Effector CD8-positive, alpha-beta T cell (primary cell): ENCODE results near the gene AGPS.
"Not testable (repeated sequence)": the region's sequence is repeated elsewhere in the genome, so short reads cannot be mapped to it uniquely, and the experiment has no call there.

Experiments
- DNase-seq: peaks from one replicate; lab custom pipeline; 2025; lab: John Stamatoyannopoulos, UW

The AGPS gene

DNA sequence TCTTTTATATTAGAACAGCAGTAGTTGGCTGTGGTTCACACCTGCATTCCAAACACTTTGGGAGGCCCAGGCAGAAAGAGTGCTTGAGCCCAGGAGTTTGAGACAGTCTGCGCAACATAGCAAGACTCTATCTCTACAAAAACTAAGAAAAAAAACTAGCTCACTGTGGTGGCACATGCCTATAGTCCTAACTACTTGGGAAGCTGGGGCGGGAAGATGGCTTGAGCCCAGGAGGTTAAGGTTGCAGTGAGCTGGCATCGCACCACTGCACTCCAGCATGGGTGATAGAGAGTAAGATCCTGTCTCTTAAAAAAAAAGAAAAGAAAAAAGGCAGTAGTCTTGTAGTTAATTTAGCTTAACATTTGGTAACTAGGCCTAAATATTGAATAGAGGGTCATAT, 136.6 kb downstream of the AGPS start:
- DNase-seq = no peak

DNA sequence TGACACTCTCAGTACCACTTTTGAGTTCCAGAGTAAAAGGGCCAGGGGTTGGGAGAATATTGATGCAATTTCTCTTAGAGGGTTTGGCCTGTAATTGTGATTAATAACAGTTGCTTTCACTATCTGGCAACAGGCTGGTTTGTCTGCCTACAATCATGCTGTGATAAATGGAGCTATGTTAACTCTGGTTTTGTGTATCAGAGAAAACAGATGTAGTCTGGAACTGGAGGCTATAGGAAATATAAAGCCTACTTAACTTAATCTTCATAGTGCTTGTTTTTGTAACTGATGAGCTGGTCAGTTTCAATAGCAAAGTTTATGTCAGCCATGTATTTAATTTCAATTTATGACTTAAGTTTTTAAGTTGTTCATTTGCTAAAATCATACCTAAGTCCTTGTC, 138.0 kb downstream of the AGPS start:
- DNase-seq = no peak

DNA sequence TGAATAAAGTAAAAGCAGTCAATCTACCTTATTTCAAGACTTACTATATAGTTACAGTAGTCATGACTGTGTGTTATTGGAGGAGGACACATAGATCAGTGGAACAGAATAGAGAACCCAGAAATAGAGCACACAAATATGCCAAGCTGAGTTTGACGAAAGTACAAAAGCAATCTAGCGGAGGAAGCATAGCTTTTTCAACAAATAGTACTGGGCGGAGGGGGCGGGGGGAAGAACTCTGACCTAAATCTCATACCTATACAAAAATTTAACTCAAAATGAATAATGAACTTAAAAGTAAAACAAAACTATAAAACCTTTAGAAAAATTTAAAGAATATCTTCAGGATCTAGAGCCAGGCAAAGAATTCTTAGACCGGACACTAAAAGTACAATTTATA, 139.1 kb downstream of the AGPS start:
- DNase-seq = no peak

DNA sequence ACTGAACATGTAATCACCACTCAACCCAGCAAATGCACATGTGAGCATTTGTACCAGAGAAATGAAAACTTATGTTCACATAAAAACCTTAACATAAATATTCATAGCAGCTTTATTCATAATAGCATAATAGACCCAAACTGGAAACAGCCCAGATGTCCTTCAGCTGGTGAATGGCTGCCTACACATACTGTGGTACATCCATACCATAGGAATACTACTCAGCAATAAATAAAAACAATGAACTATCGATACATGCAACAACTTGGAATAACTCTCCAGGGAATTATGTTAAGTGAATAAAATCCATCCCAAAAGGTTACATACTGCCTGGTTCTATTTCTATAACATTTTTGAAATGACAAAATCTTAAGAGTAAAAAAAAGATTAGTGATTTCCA, 140.0 kb downstream of the AGPS start:
- DNase-seq = no peak

DNA sequence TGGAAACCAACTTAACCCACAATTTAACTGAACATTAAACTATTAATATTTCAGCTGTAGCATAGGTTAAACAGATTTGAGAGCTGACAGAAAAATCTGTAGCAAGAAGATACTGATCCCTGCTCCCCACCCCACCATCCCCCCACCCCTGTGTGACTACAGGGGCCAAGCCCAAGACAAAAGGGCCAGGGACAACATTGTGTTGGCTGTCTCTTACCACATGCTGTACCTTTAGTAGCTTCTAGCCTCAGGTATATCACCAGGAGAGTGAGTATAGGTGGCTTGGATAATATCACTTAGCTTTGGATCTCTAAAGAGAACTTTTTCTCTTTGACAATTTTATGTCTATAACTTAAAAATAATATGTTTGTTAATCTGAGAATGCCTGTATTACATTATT, 140.7 kb downstream of the AGPS start:
- DNase-seq = no peak

DNA sequence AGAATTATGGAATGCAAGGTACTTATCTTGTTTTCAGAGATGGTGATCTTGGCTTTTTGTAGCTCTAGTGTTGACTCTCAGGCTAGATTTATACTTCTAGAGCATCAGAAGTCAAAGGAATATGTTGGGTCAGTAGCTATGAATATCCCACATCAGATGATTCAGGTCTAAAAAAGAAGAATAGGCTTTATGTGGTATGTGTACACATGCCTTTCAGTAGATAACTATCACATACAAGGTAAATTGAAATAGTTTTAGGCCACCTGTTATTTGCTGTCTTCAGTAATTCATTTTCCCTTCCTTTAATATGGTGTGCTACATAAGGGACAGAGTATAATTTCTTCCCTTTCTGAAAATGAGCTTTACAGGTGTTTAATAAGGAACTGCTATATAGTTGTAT, 142.4 kb downstream of the AGPS start:
- no peak for DNase-seq

DNA sequence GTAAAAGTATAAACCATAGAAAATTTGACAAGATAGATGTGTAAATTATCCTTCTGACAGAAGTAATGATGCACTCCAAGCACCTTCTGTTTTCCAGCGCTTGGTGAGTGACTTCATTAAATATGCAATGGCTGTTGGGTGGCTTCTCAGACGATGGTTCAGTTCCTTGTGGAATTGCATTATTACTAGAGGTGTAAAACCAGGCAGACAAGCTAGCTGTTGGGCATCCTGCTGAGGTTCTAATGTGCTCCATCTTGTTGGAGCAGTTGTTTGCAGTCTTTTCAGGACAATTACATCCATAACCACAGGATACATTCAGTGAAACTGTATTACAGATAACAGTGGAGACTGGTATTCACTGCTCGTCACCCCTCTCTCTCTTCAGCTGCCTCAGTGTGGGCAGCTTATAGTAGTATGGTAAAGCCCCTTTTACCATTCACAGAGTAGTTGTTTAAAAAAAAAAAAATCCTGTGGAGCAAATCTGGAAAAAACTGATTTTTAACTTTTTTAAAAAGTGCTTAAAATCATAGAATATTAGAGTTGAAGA, 143.5 kb downstream of the AGPS start:
- no peak for DNase-seq

DNA sequence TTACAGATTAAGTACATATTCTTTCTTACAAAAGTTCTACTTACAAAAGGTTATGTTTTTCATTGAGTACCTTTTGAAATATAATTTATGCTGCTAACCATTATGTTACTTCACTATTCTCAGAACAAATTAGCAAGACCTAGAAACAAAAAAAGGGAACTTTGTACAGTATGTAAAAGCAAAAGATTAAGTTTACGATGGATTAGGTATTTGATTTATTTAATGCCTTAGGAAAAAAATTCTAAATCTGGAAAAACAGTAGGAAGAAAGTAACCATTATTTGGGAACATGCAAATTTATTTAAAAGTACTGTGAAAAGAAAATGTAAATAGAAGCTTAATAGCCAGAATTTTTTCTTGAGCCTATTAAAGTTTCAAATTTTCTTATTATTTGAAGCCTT, 144.6 kb downstream of the AGPS start:
- DNase-seq = no peak

DNA sequence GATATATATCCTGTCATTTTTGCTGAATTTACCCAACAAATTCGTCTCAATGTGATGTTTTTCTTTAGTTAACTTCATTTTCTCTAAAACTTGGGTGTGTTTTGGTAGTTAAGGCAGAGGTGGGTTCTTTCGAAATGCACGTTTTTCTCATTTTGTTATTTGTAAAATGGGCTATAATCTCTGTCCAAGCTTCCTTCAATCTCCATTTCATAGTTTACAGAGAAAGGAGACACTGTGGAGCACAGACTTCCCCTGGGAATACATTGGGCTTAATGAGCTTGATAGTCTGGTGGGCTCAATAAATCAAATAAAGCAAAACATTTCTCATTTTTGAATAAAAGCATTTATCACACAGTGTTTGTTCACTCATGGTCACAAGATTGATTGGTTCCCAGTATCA, 145.1 kb downstream of the AGPS start:
- DNase-seq = no peak

DNA sequence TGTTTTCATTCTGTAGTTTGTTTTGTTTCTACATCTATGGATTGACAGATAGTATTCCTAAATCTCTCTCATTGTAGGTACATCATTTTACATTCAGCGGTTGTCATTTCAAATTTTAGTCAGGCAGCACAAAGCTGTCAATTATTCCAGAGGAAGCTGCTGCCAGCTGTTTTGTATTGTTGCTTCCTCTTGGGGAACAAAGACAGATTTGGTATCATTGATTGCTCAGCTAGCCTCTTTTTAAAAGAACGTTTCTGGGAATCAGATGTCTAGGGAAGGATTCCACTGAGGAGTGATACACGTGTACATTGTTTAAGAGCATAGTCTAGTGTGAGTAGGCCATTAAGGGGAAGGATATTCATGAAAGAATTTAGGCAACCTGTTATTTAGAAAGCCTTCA, 145.8 kb downstream of the AGPS start:
- DNase-seq = no peak

DNA sequence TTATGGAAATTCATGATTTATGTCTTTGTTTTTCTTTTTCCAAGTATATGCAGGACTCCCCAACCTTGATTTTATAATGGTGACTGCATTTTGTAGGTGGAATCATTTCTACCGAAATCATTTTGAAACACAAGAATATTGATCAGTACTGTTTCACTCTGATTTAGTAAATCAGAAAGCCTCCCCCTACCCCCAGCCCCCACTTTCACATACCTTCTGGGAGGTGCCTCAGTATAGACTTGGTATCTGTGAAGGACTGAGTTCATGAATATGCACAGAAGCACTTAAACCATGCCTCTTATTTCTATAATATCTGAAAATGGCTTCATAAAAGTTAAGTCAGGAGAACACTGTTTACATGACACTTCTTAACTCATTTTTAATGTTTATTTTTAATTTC, 147.7 kb downstream of the AGPS start:
- DNase-seq = no peak

DNA sequence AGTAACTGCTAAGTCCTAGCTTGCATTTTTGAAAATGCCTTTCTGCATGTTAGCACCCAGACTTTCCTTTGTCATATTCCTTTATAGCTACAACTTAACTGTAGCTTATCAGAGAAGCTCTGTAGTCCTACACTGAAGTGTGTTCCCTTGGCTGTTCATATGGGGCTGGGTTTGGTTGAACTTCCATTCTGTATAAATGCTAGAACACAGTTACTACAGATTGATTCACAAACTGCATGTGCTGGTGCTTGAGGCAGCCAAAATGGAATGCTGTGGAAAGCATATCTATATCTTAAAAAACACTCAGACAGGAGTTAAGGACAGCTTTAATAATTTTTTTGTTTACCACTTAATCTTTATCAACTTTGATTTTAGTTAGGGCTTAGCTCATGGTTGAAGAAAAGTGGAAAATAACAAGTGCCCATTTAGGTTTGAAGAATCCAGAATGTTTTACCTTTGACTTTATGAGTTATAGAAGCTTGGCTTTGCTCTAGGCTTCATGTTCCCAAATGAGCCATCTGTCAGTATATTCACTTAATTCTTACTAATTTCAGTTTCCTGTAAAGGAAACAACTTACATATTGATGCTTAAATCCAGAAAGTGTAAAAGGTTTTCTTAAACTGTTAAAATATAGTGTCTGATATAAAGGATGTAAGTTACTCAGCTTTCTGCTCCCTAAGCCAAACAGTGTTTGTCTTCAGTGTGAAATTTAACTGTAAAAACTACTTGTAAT, 148.9 kb downstream of the AGPS start:
- DNase-seq = no peak

DNA sequence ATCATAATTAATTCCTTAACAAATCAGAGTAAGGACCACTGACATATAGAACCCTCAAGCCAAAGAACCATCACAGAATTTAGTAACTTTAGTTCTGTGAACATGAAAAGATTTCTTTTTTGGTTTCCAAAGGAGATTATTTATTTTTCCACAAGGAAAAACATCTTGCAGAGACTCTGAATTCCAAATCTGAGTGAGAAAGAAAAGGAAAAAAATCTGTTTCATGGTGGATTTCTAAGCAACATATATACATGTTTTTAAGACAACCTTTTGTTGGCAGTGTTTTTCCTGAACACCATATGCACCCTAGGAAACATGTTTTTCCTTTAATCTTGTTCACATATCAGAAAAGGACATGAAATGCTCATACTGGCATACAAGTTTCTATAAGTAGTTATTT, 149.8 kb downstream of the AGPS start:
- DNase-seq = no peak

DNA sequence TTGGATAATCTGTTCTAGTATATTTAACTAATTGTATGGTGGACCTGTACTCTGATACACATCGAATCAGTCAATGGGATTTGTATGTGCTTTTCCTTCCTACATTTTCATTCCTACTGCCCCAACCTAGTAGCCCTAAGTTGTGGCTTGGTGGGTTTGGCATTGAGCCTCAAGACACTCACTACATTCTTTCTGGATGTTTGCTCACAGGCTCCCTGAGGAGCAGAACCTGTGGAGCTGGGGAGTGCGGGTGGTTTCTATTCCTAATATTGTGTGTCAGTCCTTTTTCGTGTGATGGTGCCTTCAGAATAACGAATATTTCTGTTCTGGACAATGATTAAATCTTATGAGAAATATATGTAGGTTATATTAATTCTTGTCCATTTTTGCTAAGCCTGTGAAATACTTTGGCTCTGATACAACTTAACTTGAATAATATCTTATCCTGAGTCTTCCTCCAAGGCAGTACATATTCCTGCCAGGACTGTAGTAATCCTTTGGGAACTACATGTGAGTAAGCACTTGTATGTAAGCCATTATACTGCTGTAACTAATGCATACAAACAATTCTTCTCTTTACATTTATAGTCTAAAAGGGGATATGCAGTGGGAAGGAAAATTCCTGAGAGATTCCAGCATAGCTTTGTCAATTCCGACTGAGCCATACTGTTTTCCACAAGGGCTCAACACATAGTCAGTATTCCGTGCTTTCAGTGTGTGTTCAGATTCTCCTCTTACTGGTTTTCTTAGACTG, 150.6 kb downstream of the AGPS start:
- no peak for DNase-seq

DNA sequence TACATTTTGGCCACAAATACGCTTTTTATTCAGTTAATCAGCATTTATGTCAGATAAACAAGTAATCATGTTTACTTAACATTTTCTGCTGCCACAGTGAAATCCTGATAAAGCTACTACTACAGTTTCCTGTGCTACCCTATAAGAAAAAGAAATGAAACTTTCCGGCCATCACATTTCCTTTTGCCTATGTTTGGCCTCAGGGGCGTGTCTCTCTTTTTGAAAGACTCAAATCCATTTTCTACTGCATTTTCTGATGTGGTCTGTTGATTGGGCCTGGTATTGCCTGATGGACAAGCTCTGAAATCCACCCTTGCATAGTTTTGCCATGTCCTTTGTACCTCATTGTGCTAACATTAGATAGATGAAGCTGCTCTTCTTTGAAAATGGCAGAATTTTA, 152.6 kb downstream of the AGPS start:
- DNase-seq = no peak

DNA sequence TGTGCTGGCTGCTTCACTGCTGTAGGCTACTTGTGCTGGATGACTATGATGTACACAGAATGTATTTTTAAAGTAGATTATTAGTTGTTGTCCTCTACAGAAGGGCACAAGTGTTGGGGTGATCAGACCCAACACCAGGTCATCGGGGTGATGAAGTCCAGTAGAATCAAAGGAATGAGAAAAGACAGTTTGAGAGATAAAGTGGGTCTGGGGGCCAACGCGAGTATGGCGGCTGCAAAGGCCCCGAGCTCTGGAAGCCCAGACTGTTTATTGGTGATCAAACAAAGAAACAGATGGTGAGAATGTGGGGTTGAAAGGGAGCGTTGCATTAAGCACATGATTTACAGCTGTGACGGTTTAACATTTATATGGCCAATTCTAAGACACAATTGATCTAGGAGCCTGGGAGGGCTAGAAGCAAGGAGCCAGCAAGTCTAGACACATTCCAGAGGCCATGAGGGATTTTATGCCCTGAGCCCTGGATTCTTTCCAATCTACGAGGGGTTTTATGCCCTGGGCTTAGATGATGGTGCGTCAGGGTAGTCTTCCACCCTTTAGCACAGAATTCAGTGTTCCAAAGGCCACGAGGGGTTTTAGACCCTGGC, 153.5 kb downstream of the AGPS start:
- DNase-seq = no peak

DNA sequence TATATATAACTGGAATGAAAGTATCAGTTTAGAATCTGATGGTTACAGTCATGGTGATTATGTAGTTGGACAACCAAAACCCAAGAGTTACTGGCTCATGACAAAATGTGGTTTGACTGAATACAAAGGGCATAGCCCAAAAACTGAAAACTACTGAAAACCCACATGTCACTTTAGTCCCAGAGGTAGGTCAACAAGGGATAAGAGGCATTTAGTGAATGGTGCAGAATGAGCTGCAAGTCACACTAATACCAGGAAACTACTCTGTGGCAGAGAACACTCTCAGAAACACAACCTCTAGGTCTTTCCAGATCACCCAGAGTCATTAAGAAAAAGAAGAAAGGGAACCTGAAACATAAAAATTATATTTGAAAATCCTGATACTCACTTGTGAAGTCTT, 154.5 kb downstream of the AGPS start:
- DNase-seq = no peak

DNA sequence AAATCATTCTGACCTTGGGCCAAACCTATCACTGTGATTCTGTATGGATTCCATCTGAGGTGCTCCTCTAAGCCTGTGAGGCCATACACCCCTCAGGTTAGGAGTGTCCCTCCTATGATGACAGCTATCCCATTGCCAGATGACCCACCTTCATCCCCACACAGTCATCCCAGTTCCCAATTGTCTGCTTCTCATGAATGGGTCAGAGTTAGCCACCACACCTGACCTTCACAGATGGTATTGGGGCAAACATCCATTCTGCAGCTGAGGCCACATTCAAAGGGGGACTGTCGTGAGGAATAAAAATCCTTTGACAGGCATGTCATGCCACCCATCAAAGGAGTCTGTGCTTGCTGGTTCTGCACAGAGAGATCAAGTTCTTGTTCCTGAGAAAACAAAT, 155.2 kb downstream of the AGPS start:
- DNase-seq = no peak

DNA sequence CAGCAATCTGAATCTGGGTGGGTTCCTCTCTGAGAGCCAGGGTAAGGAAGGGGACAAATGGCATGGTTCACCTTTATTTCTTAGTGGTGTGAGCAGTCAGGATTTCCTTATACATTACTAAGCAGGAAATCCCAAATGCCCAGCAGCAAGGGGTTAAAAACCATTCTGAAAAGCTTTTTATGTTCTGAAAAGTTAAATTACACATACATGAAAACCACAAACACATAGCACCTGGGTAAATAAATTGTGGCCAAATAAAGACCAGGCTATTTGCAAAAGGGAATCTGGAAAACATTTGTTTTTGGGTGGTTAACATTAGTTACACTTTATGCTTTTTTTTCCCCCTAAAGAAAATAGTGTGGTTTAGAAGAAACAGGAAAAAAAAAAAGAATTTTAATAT, 156.1 kb downstream of the AGPS start:
- no peak for DNase-seq

DNA sequence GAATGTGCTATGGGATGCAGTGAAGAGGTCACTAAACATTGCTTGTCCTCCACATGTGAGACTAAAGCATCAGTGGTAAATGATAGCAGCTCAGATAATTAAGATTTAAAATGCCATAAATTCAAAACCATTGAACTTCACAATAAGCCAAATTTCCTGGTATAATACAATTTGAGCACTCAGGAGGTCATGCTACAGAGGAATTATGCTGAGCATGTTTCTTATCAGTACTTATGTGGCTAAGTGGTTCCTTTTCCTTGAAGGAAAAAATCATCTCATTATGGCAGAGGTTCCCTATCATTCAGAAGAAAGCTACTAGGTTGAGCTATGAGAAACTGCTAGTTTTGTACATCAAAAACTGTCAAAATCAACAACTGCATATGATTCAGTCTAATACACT, 156.6 kb downstream of the AGPS start:
- DNase-seq = no peak

DNA sequence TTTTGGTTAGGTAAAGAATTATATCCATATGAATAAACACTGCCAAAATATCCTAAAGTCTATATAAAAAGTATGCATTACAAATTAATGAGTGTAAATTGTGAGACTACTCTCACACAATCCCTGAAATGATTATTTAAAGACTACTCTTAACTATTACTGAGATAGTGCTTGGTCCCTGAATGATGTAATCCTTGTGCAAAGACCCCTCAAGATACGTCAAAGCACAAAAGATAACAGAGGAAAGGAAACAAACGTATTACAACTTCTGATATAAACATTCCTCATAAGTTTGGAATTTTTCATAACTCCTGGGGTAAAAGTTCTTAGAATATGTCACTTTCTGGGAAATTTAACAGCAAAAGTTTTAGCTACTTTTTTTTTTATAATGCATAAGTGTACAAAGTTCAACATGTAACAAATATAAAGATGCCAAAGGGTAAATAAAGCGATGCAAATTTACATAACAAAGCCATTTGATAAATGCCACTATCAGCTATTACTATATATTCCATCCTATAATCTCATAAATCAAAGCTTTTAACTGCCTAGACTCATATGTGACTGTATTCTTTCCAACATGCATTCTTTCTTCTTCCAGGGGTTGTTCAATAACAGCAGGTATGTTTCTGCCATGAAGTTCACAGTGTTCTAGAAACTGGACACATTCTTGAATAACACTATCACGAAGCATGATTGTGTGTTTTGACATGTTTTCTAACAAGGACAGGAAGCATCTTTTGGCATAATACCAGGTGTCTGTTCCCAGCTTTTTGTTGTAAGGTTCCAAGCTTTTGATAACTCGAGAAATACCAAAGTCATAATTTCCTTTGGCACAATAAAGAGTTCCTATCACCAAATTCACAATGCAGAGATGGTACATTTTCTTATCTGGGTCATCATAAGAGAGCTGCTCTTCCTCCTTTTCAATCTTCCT, 158.0 kb downstream of the AGPS start:
- no peak for DNase-seq

DNA sequence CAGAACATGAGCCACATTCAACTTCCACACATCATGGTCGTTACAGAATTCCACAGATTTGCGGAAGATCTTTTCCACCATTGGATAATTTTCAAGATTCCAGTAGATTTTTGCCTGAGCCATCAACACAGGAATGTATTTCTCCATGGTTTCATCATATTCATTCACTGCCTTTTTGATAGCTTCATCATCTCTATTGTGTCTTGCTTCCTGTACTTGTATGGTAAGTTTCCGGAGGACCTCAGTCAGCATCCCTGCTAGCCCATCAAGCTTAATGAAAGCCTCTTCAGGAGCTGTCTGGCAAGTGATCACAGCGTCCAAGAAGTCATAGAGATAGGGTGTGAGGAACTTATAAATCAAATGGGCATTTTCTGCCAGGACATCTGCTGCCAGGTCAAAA, 158.8 kb downstream of the AGPS start:
- DNase-seq = not testable (repeated sequence)
